NCI-H1436 (cell line): ENCODE results near the gene PFKP.

Experiments
- DNase-seq: peaks from one replicate; lab custom pipeline; 2025; lab: John Stamatoyannopoulos, UW

Gene PFKP

DNA sequence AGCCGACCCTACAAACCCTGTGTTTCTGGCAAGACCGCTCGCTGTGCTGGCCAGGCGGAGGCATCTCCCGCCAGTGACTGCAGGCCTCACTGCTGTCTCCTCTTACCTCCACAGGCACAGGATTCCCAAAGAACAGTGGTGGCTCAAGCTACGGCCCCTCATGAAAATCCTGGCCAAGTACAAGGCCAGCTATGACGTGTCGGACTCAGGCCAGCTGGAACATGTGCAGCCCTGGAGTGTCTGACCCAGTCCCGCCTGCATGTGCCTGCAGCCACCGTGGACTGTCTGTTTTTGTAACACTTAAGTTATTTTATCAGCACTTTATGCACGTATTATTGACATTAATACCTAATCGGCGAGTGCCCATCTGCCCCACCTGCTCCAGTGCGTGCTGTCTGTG, 69.0 kb downstream of the PFKP start:
- no peak for DNase-seq

DNA sequence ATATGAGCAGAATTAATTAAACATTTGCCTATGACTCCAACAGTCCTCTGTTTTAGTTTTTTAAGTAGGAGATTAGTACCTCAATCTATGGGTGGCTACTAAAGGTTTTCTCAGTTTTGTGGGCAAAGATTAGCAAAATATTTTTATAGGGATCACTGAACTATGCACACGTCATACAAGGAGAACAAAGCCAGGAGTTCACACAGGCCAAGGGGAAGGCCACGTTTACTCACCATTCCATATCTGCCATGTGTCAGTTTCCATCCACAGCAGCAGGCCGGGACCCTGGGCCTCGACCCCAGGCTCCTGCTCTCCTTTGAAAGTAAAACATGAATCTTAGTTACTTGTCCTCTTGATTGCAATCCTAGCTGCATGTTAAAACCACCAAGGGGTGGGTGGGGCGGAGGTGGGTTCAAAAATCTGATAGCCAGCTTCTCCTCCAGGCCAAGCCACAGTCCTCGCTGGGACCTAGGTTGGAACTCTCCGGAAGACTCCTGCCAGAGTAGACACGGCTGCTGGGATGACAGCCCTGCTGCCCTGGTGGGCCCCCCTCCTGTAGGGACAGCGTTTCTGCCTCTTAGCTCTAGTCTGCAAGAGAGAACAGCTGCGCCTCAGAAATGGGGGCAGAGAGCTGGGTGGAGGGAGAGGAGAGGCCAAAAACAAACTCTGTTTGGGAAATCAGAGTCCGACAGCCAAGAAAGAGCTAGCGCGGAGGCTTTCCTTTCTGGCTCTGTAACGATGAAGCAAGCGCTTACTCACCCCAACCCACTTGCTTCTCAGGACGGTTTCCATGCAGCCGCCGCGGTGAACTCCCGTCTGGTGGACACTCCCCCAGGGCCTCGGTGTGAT, 69.6 kb downstream of the PFKP start:
- DNase-seq, result no peak

DNA sequence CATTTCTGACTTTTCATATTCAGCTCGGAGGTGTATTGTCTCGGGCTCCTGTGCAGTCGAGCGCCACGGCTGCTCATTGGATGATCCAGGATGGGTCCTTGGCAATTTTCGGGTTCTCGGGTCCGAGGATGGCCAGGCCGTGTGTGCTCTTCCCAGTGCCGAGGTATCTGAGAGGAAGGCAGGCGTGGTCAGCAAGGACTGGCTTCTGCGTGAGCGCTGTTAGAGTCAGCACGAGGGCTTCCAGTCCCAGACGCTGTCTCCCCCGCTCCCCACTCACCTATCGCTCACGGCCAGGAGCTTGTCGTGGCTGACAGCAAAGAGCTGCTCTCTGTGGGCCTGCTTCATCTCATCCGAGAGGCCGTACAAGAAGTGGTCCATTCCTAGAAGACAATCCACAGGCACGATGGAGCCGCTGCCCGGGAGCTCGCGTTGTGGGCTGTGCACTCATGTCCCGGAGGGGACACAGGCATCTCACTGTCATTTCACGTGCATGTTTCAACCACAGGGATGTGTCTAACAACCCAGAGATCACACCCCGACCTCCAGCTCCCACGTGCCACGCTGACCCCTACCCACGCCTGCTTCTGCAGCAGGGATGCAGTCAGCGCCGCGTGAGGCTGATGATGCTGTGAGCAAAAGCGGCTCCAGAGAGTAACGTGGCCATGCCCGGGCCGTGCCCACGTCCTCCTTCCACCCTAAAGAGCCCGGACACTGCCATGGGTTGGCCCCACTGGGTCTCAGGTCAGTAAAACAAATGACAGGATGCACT, 70.8 kb downstream of the PFKP start:
- DNase-seq, result no peak

DNA sequence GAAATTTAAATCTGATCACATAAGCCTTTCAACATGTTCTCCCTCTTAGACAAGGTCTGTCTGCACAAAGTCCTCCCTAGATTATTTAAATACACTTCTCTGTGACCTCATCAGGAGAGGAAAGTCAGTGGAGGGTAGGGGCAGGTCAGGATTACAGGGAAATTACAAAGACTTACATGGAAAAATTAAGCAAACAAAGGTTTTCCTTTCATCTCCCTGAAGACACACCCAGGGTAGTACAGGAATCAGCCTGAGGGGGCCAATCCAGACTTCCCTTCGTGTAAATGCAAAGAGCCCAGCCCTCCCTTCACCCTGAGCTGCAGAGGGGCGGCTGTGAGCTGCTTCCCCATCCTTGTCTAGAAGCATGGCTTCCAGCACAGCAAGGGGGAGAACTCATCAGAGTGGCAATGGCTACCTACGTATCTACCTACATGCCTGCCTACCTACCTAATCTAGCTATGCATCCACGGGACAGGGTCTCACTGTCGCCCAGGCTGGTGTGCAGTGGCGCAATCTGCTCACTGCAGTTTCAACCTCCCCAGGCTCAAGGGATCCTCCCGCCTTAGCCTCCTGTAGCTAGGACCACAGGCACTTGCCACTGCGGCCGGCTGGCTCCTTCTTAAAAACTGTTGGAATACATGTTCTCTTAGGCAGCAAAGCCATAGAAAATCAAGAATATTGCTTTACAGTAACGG, 72.0 kb downstream of the PFKP start:
- DNase-seq, result no peak

DNA sequence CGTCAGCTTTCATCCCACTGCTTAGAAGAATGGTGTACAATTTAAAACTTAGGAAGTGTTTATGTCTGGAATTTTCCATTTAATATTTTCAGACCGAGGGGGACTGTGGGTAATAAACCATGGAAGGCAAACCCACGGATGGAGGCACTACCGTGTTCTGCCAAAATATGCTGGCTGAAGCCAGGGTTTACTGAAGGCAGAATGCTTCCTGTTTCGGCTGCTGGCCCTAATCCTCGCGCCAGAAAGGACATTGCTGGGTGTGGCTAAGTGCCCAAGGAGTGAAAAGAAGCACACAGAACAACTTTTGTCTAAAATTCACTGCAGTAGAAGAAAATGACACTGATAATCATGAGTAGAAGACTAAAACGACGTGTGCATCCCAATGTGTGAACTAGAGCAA, 72.9 kb downstream of the PFKP start:
- DNase-seq, result no peak

DNA sequence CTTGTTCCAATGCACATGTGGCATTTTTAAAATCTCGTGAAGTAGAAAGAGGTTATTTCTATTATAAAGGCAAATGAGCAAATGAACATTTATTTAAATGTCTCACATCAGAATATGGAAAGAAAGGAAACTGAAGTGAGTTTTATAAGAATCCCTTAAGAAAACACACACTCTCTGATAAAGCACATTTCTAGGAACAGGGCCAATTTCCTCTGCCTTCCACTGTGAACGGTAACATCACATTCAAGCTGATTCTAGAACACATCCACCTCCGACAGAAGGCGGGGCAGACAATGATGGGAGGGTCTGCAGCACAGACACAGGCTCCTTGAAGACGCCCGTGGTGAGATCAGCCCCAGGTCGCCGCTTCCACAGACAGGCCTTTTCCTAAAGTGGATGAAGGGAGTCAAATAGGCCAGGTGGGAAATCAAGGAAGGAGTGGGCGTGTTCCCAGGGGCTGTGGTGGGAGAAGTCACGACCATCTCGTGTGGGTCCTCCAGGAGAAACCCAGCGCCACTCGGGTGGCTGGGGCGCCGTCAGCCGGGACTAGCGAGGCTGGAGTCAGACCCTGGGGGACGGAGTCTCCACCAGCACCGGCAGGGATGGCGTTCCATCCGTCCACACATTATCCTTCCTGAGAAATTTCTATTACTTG, 74.1 kb downstream of the PFKP start:
- DNase-seq, result no peak

DNA sequence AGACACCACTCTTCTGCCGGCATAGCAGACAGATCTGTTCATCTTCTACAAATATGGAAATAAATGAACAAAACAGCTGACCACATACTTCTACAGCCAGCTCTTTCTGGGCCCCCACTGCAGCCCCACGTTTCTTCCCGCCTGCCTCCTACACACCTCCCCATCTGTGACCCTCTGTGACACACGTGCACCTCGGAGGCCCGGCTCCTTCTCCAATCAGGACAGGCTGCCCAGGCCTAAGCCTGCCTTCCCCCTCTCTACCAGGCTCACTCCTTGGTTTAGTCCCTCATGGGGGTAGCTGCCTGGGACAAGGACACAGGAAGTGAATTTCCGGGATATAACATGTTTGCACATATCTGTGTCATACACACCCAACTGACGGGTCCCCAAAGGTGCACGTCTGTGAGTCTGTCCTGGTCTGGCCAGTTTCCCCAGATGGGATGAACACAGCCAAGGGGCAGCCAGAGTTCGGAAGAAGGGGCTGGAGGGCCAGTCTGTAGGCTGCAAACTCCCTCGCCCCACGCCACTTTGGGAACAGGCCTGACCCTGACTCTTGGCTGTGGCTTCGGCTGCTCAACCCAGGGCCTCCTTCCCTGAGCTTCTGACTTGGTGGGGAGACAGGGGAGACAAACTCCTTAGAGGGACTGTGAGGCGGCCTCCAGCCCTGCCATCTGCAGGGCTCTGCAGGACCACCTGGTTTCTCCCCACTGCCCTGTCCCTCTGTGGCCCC, 75.0 kb downstream of the PFKP start:
- DNase-seq, result no peak

DNA sequence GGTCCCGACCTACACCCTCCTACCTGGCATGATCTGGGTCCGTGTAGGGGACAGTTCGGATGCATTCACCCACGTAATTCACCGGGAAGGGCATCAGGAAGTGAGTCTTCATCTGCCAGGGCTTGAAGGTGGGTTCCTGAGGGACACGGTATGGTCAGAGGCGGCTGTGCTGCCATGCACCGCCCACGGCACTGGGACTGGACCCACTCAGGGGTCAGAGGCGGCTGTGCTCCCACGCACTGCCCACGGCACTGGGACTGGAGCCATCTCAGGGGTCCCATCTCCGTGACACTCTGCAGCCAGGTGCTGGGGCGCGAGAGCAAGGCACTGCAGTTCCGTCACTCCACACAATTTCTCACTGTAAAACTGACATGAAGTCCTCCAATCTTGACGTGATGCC, 76.0 kb downstream of the PFKP start:
- DNase-seq, result no peak

DNA sequence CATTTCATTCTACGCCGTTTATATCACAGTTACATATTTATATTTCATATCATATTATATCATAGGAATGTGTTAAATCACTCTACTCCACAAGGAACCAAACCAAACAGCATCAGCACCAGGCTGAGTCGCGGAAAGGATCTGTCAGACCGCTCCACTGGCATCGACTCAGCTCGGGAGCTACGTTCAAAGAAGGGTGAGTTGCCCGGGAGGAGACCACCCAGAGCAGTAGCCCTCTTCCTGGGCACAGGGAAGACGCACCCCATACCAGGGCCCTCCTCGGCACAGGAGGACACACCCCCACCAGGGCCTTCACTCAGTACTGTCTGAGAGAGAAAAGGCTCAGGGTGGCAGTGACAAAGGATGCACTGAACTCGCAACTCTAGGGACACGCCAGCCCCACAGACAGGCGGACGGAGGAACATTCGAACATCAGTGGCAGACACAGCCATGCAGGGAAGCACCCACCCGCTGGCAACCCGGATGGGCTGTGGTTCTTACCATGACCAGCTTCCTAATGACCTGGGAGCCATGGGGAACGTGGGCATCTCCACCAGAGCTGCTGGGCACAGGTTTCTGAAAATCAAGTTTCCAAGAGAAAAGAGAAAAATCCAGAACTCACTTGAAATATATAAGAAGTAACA, 76.6 kb downstream of the PFKP start:
- no peak for DNase-seq

DNA sequence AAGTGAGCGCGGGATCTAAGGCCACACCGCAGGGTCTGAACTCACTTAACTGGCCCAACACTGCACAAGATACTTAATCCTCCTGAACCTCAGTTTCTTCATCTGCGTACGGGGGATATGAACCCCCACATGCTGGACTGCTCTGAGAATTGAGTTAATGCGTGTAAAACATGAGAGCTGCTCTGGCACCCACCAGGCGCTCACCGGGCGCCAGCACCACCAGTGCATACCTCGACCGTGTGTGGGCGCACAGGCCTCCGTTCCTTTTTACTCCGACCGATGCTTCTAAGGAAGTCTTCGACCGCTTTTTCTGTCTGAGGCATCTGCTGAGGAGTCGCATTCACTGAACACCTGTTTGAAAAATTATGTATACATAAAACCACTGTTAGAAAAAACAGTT, 78.0 kb downstream of the PFKP start:
- no peak for DNase-seq

DNA sequence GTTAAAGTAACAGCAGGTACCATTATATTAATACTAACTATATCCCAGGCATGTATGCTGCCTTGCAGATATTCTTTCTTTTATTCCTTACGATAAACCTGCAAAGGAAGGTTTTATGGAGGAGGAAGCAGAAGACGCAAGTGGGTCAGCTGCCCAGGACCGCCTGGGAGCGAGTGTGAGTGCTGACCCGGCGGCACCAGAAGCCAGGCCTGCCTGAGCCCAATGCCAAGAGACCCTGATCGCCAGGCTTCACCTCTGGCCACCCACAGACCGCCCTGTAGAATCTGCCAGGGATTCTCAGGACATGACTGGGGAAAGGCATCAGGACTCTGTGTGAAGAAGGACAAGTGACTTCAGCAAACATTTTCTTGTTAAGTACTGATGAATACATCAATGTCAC, 78.9 kb downstream of the PFKP start:
- no peak for DNase-seq

DNA sequence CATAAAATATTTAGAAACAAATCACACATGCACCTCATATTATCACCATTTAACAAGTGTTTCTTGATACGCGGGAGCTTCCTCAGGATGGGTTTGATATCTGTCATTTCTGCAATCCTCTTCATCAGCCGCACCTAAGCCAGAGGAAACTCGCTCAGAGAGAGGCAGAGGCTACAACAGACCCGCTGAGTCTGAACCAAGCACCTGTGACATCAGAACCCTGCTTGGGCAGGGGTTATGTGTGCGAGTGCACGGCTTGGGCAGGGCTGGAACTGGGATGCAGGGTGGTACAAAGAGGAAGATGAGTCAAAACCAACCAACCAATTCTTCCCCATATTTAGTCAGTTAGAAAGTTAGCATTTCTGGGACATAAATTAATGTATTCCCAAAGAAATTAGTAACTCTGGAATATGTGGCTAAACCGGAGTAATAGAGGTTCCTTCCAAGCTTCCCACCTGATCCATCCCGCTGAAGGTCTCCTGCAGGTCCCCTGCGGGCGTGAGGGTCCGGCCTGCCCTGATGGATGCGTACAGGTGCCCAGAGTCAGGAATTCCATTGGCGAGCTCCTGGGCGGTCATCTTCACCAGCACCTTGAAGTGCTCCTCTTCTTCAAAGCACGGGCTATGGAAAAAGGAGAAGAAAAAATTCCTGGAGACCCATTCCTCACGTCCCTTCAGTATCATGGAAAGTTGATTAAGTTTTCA, 79.9 kb downstream of the PFKP start:
- no peak for DNase-seq

DNA sequence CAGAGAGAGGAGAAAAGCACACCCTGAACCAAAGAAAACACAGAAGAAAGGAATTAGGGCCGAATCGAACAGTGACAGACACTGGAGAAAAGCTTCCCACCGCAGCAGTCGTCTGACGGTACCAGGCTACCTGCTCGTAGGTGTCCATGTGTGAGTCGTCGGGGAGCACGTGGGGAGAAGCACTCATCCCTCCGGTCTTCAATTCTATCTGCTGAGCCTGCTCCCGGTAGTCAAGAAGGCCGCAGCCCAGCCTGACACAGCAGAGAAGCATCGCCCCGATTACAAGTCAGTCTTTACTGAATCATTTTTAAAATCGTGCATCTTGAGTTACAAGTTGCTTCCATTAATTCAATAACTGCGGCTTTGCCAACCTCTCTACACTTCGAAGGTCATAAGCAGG, 80.7 kb downstream of the PFKP start:
- DNase-seq, result no peak

DNA sequence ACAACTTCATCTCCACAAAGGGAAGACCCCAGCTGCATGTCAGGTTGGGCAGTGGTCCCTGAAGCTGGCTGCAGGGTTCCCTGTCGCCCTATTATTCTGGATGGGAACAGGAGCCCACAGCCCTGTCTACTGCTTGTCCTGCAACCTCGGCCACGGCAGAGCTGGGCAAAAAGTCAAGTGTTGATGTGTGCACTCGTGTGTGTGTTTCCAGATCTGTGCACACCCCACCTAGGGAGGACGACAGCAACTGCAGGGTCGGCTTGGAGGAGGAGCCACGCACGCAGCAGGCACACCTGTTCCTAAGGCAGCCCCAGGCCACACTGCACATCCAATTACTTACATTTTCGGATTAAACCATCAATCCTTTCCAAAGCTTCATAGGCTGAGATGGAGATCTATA, 81.6 kb downstream of the PFKP start:
- DNase-seq, result no peak

DNA sequence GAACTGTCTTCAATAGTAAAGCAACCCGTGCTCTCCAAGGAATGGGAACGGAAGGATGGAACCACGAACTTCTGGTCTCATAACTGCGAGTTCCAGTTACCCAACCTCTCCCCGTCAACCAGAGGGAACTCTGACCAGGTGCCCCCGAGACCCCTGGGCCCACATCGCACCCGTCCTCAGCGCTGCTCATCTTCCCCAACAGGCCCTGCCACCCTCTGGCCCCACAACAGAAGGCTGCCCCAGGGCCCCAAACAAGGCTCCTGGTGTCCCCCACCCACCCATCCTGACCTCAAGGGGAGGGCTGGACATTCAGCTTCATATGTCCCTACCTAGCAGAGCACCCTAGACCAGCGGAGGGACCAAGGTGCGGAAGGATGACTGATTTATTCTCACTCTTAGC, 82.6 kb downstream of the PFKP start:
- no peak for DNase-seq

DNA sequence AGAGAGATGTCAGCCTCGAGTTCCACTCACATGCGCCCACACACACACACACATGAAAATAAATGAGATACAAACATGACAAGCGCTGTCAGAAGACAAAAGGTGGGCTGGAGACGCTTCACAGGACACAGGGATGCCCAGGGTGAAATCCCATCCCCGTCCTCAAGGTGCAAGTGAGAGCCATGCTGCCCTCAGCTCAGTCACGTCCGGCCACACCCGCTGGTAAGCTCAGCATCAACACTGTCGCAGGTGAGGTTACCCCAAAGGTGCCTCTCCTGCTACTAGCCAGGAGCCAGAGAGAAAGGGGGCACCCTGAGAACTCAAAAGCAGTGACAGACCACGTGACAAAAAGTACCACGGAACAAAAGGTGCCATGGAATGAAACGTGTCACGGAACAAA, 83.0 kb downstream of the PFKP start:
- no peak for DNase-seq

DNA sequence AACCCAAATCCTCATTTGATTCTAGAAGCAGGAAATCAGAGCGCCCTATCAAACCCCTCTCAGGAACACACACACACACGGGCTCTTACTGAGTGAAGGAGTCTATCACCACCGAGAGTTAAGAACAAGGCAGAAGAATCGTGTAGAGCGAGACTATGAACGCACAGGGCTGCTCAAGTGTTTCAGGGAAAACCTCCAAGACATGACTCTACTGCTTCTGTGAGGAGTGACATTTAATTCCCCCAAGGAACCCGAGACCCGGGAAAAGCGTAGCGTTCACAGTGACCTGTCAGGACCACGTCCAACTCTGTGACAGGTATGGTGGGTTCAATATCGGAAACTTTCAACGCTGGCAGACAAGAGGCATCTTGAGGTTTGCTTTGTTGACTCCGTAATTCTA, 83.6 kb downstream of the PFKP start:
- no peak for DNase-seq

DNA sequence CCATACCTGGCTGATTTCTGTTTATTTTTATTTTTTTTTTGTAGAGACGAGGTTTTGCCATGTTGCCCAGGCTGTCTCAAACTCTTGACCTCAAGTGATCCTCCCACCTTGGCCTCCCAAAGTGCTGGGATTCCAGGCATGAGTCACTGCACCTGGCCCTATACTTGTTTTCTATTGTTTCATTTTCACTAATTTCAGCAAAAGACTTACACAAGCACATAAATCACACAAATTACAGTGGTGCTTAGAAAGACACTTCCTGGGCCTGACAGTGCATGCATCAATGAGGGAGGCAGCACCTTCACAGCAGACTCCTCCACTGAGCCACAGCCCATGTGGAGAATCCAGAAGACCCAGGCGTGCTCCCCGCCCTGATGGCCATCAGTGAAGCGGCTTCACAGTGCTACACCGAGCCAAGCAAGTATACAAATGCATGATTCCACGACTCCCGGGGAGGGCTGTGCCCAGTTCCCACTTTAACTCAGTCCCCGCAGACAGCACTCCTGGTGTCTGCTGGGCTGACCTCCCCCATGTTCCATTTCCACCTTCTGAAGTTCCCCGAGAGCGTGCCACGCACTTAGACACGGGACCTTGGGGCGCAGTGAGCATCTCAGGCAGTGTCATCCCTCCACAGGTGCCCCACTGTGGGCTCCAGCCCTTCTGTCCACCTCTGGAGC, 84.7 kb downstream of the PFKP start:
- no peak for DNase-seq

DNA sequence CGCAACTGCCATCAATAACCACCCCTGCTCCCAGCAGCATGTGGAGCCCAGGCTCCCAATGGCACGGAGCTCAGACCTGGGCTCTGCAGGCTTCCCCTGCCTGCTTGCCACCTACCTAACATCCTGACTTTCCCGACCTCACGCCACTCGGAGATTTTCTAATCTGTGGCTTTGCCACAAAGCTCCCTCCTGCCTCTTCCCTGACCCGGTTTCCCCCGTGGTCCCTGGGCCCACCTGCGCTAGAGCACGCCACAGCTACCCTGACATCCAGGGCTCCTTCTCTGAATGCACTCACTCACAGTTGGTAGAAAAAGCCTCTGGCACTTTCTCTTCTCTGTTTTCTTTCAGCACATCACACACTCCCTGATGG, 85.2 kb downstream of the PFKP start:
- DNase-seq, result no peak

DNA sequence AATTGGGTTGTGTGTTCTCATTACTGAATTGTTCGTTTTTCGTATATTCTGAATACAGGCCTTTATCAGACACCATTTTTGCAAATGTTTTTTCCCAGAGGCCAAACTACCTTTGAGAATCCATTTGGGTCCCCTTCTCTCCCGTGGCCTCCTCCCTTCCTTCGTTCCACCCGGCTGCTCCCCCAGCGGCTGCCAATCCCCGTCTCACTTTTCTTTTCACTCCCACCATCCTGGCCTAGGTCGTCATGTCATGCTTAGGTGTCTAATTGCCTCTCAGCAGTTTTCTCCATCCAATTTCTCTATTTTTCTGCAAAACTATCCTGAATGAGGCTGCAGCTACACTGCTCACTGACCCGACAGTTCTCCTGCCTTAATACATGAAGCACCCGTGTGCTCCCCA, 87.3 kb downstream of the PFKP start:
- DNase-seq, result no peak
